Trophoblast cell (in vitro differentiated cells and primary cell): Measurements from ENCODE around the gene CYB5R3.

Experiments used
- DNase-seq, 2 donors: peaks; one replicate each; pipeline ENCODE4 v3.0.0-alpha.2; 2016
- H2AFZ ChIP-seq: 2 replicates; pipeline ENCODE4 v1.6.1; 2013; ENCODE audit warnings: low read length, moderate library complexity, mild to moderate bottlenecking; ENCODE audit not compliant: insufficient read depth, poor library complexity
- H2AK5ac ChIP-seq: 2 replicates; pipeline ENCODE4 v1.6.1; 2013; ENCODE audit warnings: mild to moderate bottlenecking, low read length
- H2BK120ac ChIP-seq: 2 replicates; pipeline ENCODE4 v1.6.1; 2013; ENCODE audit warnings: low read length, mild to moderate bottlenecking, moderate library complexity; ENCODE audit not compliant: insufficient read depth, poor library complexity
- H2BK12ac ChIP-seq: 2 replicates; pipeline ENCODE4 v1.6.1; 2013; ENCODE audit warnings: mild to moderate bottlenecking, low read length, moderate library complexity
- H2BK5ac ChIP-seq: 2 replicates; pipeline ENCODE4 v1.6.1; 2013; ENCODE audit warnings: low read length, low read depth, moderate library complexity, mild to moderate bottlenecking; ENCODE audit not compliant: poor library complexity
- H3K14ac ChIP-seq: 2 replicates; pipeline ENCODE4 v1.6.1; 2013; ENCODE audit warnings: mild to moderate bottlenecking, low read length
- H3K18ac ChIP-seq: 2 replicates; pipeline ENCODE4 v1.6.1; 2013; ENCODE audit warnings: mild to moderate bottlenecking, low read length
- H3K23ac ChIP-seq: 2 replicates; pipeline ENCODE4 v1.6.1; 2013; ENCODE audit warnings: low read length
- H3K27ac ChIP-seq: 2 replicates; pipeline ENCODE4 v1.5.1; 2013; ENCODE audit warnings: low read depth, mild to moderate bottlenecking, inconsistent platforms, low read length, moderate library complexity
- H3K27me3 ChIP-seq: 2 replicates; pipeline ENCODE4 v1.6.1; 2013; ENCODE audit warnings: inconsistent platforms, mild to moderate bottlenecking, low read length, moderate library complexity; ENCODE audit not compliant: insufficient read depth
- H3K36me3 ChIP-seq, 2 experiments: 1 replicate in 1 of 2; 2 replicates in 1 of 2; pipeline ENCODE4 v1.6.1; 2013; ENCODE audit warnings: low read length in 2 of 2, mild to moderate bottlenecking in 2 of 2, moderate library complexity in 1 of 2; ENCODE audit not compliant: insufficient read depth in 2 of 2, control insufficient read depth in 1 of 2
- H3K4ac ChIP-seq: 2 replicates; pipeline ENCODE4 v1.6.1; 2013; ENCODE audit warnings: low read depth, mild to moderate bottlenecking, low read length, moderate library complexity
- H3K4me1 ChIP-seq, 2 experiments: 1 replicate in 1 of 2; 2 replicates in 1 of 2; pipeline ENCODE4 v1.6.1; 2013; ENCODE audit warnings: low read length in 2 of 2, mild to moderate bottlenecking in 2 of 2, moderate library complexity in 1 of 2; ENCODE audit not compliant: insufficient read depth in 2 of 2, control insufficient read depth in 1 of 2
- H3K4me2 ChIP-seq: 2 replicates; pipeline ENCODE4 v1.6.1; 2013; ENCODE audit warnings: inconsistent platforms, mild to moderate bottlenecking, low read length, moderate library complexity
- H3K4me3 ChIP-seq: 2 replicates; pipeline ENCODE4 v1.5.1; 2013; ENCODE audit warnings: mild to moderate bottlenecking, low read depth, low read length, inconsistent platforms
- H3K79me1 ChIP-seq: one replicate; pipeline ENCODE4 v1.6.1; 2013; ENCODE audit warnings: low read length
- H3K79me2 ChIP-seq: 2 replicates; pipeline ENCODE4 v1.6.1; 2013; ENCODE audit warnings: low read length, mild to moderate bottlenecking; ENCODE audit not compliant: control insufficient read depth, insufficient read depth, poor library complexity
- H3K9ac ChIP-seq: 2 replicates; pipeline ENCODE4 v1.6.1; 2013; ENCODE audit warnings: mild to moderate bottlenecking, low read length
- H3K9me3 ChIP-seq: 2 replicates; pipeline ENCODE4 v1.6.1; 2013; ENCODE audit warnings: low read depth, mild to moderate bottlenecking, control low read depth, inconsistent platforms, low read length; ENCODE audit not compliant: insufficient read depth
- H4K12ac ChIP-seq: 2 replicates; pipeline ENCODE4 v1.6.1; 2013; ENCODE audit warnings: low read depth, mild to moderate bottlenecking, low read length, moderate library complexity
- H4K8ac ChIP-seq: 2 replicates; pipeline ENCODE4 v1.6.1; 2013; ENCODE audit warnings: low read depth, mild to moderate bottlenecking, low read length, moderate library complexity
- H4K91ac ChIP-seq: one replicate; pipeline ENCODE4 v1.6.1; 2013; ENCODE audit warnings: low read depth, mild to moderate bottlenecking, low read length, moderate library complexity
- WGBS: extraction: QIAGEN DNeasy Blood & Tissue Kit; methylation state at CpG from one replicate; pipeline ENCODE4 v1.1.7; 2013; ENCODE audit warnings: missing lambda C conversion rate; ENCODE audit not compliant: insufficient read length, insufficient coverage; ENCODE audit errors: extremely low coverage; 5-methylcytosine and 5-hydroxymethylcytosine counted together

CYB5R3 gene

DNA sequence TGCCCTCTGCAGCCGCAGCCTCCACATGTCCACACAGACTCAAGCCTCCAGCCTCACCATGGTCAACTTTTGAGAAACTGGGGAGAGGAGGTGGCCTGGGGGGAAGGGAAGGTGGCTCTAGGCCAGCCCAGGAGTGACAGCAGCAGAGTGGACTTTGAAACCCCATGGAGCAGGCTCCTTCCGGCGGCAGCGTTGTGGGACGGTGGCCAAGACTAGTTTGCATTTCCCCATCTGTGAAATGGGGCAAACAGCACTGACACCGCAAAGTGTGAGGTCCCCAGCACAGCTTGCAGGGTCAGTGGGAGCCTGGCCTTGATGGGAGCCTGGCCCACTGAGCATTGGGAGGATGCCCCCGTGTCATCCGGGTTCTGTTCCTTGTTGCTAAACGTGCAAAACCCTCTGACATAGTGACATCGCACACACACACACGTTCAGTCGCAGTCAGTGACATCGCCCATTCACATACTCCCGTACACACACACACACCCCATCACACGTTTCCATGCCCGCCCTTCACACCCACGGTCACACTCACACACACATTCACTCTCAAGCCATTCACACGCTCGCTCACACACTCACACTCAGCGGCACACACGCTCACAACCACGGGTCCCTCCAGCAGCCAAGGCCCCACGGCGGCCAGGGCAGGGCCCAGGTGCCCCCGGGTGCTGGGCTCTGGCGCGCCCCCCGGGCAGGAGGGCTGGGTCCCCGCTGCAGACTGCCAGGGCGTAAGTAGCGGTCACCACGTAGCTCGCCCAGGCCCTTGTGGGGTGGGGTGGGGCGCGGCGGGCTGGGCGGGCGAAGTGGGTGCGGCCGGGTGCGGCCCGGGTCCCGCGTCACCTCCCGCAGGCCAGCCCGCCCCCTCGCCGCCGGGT, 585 bp downstream of the CYB5R3 start:
- peak overlapping the region; percentile 73 for H3K4me2 ChIP-seq
- no peaks in the 10 kb centered on the region for H3K27me3 ChIP-seq
- peaks cover 27 to 36% of the 10 kb centered on the region in 2 experiments for H3K4me1 ChIP-seq
- peak overlapping the region; percentile 90 for H3K4me3 ChIP-seq
- peak overlapping the region; percentile 78 for H3K14ac ChIP-seq
- peak overlapping the region; percentile 47 for H4K91ac ChIP-seq
- H2AFZ ChIP-seq: peak overlapping the region; percentile 61
- peak overlapping the region; percentile 65 for H3K9ac ChIP-seq
- H2AK5ac ChIP-seq: peak overlapping the region; percentile 33
- no CpG with 5 or more reads among the region's 49 CpGs for WGBS
- peak in 1 of 2 donors; percentile 19 for DNase-seq
- H3K36me3 ChIP-seq: peaks cover 0 to 7% of the 10 kb centered on the region in 2 experiments
- peak overlapping the region; percentile 90 for H4K8ac ChIP-seq
- peak overlapping the region; percentile 90 for H4K12ac ChIP-seq
- peaks cover 10% of the 10 kb centered on the region for H3K79me1 ChIP-seq
- H2BK120ac ChIP-seq: no peak overlapping the region
- H3K18ac ChIP-seq: peak overlapping the region; percentile 94
- no peak overlapping the region for H3K27ac ChIP-seq
- H2BK12ac ChIP-seq: no peak overlapping the region
- H3K9me3 ChIP-seq: peaks cover 1% of the 10 kb centered on the region
- no peak overlapping the region for H3K23ac ChIP-seq
- H3K4ac ChIP-seq: peak overlapping the region; percentile 25
- no peak overlapping the region for H2BK5ac ChIP-seq
- peaks cover 19% of the 10 kb centered on the region for H3K79me2 ChIP-seq

GRCh38 chr22:42648017-42648367, 1.2 kb downstream of the CYB5R3 start:
- no peak overlapping the region for H3K4me3 ChIP-seq
- peaks cover 8% of the 10 kb centered on the region for H3K79me1 ChIP-seq
- H3K79me2 ChIP-seq: peaks cover 19% of the 10 kb centered on the region
- H3K9ac ChIP-seq: no peak overlapping the region
- no peak overlapping the region for H3K23ac ChIP-seq
- no peak overlapping the region for H3K14ac ChIP-seq
- H2BK120ac ChIP-seq: no peak overlapping the region
- no peak overlapping the region for H2BK12ac ChIP-seq
- no peak for DNase-seq
- H3K4me1 ChIP-seq: peaks cover 25 to 34% of the 10 kb centered on the region in 2 experiments
- no CpG with 5 or more reads among the region's 4 CpGs for WGBS
- no peak overlapping the region for H3K27ac ChIP-seq
- peak overlapping the region; percentile 94 for H3K18ac ChIP-seq
- no peak overlapping the region for H2BK5ac ChIP-seq
- H2AFZ ChIP-seq: no peak overlapping the region
- no peak overlapping the region for H4K12ac ChIP-seq
- no peak overlapping the region for H2AK5ac ChIP-seq
- peaks cover 0 to 7% of the 10 kb centered on the region in 2 experiments for H3K36me3 ChIP-seq
- H3K9me3 ChIP-seq: no peaks in the 10 kb centered on the region
- H3K4me2 ChIP-seq: peak overlapping the region; percentile 73
- H3K4ac ChIP-seq: peak overlapping the region; percentile 25
- no peak overlapping the region for H4K8ac ChIP-seq
- H3K27me3 ChIP-seq: no peaks in the 10 kb centered on the region
- no peak overlapping the region for H4K91ac ChIP-seq

DNA sequence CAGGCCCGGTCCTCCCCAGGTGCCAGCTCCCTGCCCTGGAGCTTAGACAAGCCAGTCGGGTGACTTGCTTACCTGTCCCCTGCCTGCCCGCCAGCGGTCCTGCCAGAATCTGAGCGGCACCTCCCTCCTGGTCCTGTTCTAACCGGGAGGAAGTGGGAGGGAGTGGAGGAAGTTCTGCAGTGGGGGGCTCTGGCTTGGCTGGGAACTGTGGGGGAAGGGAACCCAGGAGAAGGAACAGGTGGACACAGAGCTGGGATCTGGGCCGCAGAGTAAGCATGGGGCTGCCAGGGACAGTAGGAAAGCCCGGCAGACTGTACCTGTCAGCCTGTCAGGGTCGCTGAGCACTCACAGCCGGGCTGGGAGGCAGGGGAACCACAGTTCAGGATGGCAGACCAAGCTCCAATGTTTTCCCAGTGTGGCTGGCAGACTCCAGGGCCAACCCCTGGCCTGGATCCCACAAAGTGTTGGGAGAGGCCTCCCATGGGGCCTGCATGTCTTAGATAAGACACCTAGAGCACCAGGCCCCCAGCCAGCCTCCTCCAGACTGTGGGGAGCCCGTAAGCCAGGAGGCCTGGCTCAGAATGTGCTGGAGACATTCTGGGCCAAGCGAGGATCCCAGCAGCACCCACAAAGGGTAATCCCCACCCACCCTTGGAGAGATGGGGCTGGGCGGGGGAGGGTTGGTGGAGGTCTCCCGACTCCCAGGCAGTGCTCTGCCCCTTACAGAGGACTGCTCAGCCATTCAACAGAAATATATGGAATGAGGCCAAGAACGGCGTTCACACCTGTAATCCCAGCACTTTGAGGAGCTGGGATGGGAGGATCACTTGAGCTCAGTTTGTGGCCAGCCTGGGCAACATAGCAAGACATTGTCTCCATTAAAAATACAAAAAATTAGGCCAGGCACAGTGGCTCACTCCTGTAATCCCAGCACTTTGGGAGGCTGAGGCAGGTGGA, 2.3 kb downstream of the CYB5R3 start:
- no CpG with 5 or more reads among the region's 16 CpGs for WGBS
- H3K4me2 ChIP-seq: no peak overlapping the region
- H4K12ac ChIP-seq: no peak overlapping the region
- peaks cover 25 to 34% of the 10 kb centered on the region in 2 experiments for H3K4me1 ChIP-seq
- H3K4me3 ChIP-seq: no peak overlapping the region
- no peak overlapping the region for H3K18ac ChIP-seq
- no peak overlapping the region for H2BK5ac ChIP-seq
- DNase-seq: no peak
- no peak overlapping the region for H3K14ac ChIP-seq
- H4K91ac ChIP-seq: no peak overlapping the region
- no peak overlapping the region for H2BK120ac ChIP-seq
- no peak overlapping the region for H3K9ac ChIP-seq
- H3K27ac ChIP-seq: no peak overlapping the region
- H3K9me3 ChIP-seq: no peaks in the 10 kb centered on the region
- no peak overlapping the region for H2AFZ ChIP-seq
- no peak overlapping the region for H4K8ac ChIP-seq
- no peak overlapping the region for H2BK12ac ChIP-seq
- no peak overlapping the region for H3K4ac ChIP-seq
- H3K79me2 ChIP-seq: peaks cover 19% of the 10 kb centered on the region
- H2AK5ac ChIP-seq: no peak overlapping the region
- H3K23ac ChIP-seq: no peak overlapping the region
- H3K36me3 ChIP-seq: peaks cover 0 to 7% of the 10 kb centered on the region in 2 experiments
- no peaks in the 10 kb centered on the region for H3K27me3 ChIP-seq
- H3K79me1 ChIP-seq: peaks cover 8% of the 10 kb centered on the region

DNA sequence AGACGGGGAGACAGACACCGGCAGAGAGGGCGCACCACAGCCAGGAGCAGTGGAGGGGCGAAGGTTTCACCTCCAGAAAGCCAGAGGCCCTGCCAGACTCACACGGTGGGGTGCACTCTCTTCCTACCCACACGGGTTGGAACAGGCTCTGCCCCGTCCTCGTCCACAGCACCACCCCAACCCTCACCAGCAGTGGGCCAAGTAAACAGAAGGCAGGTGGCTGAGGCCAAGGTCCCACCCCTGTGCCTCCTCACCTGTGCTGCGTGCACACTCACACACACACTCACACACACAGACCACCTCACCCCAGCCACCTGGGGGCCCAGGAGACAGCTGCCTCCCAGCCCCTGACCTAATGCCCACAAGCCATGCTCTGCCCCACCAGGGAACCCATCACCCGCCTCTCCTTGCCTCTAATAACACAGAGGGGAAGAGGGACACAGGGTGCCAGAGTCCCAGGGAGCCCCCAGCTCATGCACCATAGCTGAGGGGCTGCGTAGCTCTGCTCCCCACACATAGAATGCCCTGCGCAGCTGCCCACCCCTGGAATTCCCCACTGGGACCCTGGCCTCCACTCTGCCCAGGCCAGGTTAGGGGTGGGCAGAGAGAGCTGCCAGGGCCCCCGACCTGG, 3.1 kb downstream of the CYB5R3 start:
- Histone ChIP-seq H4K91ac (no peak overlapping the region), H3K18ac (peak overlapping the region; percentile 49), H3K79me2 (peaks cover 19% of the 10 kb centered on the region), H2AFZ (no peak overlapping the region), H3K4me1 (peaks cover 25 to 34% of the 10 kb centered on the region in 2 experiments), H3K79me1 (peaks cover 8% of the 10 kb centered on the region), H3K4ac (no peak overlapping the region), H2AK5ac (no peak overlapping the region), H3K36me3 (peaks cover 0 to 7% of the 10 kb centered on the region in 2 experiments), H3K27ac (no peak overlapping the region), H3K4me2 (no peak overlapping the region), H3K9me3 (no peaks in the 10 kb centered on the region), H3K4me3 (no peak overlapping the region), H4K8ac (no peak overlapping the region), H2BK120ac (no peak overlapping the region), H4K12ac (no peak overlapping the region), H3K27me3 (no peaks in the 10 kb centered on the region), H3K9ac (no peak overlapping the region), H3K23ac (no peak overlapping the region), H2BK5ac (no peak overlapping the region), H2BK12ac (no peak overlapping the region), H3K14ac (no peak overlapping the region)
- WGBS: no CpG with 5 or more reads among the region's 13 CpGs
- no peak for DNase-seq
